Hematopoietic multipotent progenitor cell (in vitro differentiated cells): ENCODE data around the gene KYAT1. TPM values are rescaled to one million over a fixed set of nuclear protein-coding genes. Genes with fewer than 3 reads are reported as not detected.

Experiments
- DNase-seq, 3 donors: peaks; one replicate each; pipeline ENCODE4 v3.0.0-alpha.2; 2011 to 2015; ENCODE audit warnings: low read depth in 2 of 3, low spot score in 2 of 3
- total RNA-seq: library from RNA; depleted of rRNA; stranded (reverse); fragments of >200 nt; gene quantifications from one replicate; pipeline ENCODE4 v1.2.3, GENCODE V29; 2012

Gene KYAT1
- 12.1 TPM for total RNA-seq

- peak; percentile 92 to 98 (median 97) for DNase-seq
These were observed at the start of gene KYAT1, which contains the start of gene LRRC8A for GRCh38 chr9:128881884-128882676. Gene KYAT1 (minus strand): TSS chr9:128881950. CDS start chr9:128845405, 36,545 bp downstream. Gene LRRC8A (plus strand): TSS chr9:128882133. CDS start chr9:128907165, 25,032 bp downstream.

DNA sequence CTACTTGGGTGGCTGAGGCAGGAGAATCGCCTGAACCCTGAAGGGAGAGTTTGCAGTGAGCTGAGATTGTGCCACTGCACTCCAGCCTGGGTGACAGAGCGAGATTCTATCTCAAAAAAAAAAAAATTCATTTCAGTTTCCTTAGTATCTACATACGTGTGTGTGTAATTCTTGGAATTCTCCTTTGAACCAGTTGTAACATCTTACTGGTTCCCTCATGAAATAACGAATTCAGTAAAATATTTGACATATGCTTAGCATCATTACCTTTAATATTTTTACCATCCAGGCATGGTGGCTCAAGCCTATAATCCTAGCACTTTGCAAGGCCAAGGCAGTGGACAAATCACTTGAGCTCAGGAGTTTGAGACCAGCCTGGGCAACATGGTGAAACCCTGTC is 47.8 kb upstream of the KYAT1 start:
- no peak for DNase-seq

DNA sequence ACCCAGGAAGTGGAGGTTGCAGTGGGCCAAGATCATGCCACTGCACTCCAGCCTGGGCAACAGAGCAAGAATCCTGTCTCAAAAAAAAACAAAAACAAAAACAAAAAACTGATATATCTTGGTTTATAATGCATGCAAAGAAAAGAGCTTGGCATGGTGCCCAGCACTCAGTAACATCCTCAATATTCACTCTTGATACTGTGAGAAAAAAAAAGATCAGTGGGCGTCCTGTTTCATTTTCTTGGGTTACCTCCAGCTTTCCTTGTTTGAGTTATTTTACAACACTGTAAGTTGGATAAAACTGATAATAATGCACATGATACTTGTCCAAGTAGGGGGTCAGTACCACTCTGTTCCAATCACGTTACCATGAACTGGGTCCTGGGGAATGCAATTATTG is 46.9 kb upstream of the KYAT1 start:
- no peak for DNase-seq

GRCh38 chr9:128927731-128928411 is 46.1 kb upstream of the KYAT1 start:
- DNase-seq, result peak in 2 of 3 donors; percentile 26 to 29

- DNase-seq, result no peak
These were observed 41.7 kb upstream of the KYAT1 start for GRCh38 chr9:128923493-128923883.

- peak in 2 of 3 donors; percentile 55 to 67 for DNase-seq
These were observed 40.4 kb upstream of the KYAT1 start for GRCh38 chr9:128921881-128922763.

- DNase-seq, result no peak
These were observed 38.8 kb upstream of the KYAT1 start, which contains the start of gene PHYHD1 for GRCh38 chr9:128920381-128921058. Gene PHYHD1 (plus strand): TSS chr9:128920982. CDS start chr9:128922324, 1,342 bp downstream.

DNA sequence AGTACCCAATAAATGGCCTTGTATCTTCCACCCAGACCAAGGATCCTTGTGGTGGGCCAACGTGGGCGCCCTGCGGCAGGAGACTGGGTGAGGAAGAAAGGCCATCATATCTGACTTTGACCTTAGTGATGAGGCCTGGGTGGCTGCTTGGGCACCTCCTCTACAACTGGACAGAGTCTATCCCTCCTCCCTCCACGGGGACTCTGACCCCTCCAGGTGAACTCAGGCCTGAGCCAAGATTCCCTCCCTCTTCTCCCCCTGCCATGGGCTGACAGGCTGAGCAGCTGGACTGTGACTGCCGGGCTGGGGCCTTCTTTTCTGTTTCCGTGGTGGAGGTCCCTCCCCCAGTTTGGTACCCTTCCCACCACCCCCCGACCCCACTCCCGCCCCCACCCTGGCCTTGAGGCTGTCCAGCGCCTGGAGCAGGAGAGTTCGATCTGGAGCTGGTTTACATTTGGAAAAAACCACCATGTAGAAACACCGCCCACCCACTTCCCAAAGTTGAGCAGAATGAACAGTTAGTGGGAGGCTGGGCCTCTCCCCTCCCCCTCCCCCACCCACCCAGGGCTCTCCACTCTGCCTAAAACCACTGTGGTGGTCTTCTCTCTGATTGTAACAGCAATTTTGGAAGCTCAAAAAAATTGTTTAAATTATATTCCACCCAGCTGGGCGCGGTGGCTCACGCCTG is 37.8 kb upstream of the KYAT1 start:
- DNase-seq, result no peak

- DNase-seq, result no peak
These were observed 37.2 kb upstream of the KYAT1 start for GRCh38 chr9:128918921-128919320.

GRCh38 chr9:128917151-128917849 is 35.5 kb upstream of the KYAT1 start:
- DNase-seq, result no peak

DNA sequence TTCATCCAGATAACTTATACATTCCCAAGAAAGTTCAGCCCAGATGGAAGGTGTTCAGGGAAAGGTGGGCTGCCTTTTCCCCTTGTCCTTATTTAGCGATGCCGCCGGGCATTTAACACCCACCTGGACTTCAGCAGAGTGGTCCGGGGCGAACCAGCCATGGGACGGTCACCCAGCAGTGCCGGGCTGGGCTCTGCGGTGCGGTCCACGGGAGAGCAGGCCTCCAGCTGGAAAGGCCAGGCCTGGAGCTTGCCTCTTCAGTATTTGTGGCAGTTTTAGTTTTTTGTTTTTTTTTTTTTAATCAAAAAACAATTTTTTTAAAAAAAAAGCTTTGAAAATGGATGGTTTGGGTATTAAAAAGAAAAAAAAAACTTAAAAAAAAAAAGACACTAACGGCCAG is 35.0 kb upstream of the KYAT1 start:
- DNase-seq, result no peak

DNA sequence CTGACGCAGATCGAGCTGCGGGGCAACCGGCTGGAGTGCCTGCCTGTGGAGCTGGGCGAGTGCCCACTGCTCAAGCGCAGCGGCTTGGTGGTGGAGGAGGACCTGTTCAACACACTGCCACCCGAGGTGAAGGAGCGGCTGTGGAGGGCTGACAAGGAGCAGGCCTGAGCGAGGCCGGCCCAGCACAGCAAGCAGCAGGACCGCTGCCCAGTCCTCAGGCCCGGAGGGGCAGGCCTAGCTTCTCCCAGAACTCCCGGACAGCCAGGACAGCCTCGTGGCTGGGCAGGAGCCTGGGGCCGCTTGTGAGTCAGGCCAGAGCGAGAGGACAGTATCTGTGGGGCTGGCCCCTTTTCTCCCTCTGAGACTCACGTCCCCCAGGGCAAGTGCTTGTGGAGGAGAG is 34.5 kb upstream of the KYAT1 start:
- DNase-seq, result no peak

- no peak for DNase-seq
These were observed 32.4 kb upstream of the KYAT1 start for GRCh38 chr9:128913995-128914772.

GRCh38 chr9:128913048-128913900 is 31.5 kb upstream of the KYAT1 start:
- no peak for DNase-seq

GRCh38 chr9:128912270-128912853 is 30.6 kb upstream of the KYAT1 start:
- no peak for DNase-seq

- no peak for DNase-seq
These were observed 29.8 kb upstream of the KYAT1 start for GRCh38 chr9:128911529-128912035.

DNA sequence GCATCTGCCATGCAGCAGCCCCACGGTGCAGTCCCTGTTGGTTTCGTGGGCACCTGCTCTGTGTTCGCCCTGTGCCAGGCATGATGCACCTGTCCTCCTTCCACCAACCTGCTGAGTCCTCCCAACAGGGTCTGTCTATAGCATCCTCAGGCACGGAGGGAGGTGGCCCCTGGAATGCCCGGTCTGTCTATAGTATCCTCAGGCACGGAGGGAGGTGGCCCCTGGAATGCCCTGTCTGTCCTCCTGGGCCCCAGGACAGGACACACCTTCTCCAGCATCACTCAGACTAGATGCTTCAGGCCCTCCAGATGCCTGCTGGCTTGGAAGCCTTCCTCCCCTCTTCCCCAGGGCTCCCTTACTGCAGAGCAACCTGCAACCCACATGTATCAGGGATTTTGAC is 29.2 kb upstream of the KYAT1 start:
- DNase-seq, result no peak
